Keratinocyte (primary cell): ENCODE data around the gene LY9. TPM values are rescaled to one million over a fixed set of nuclear protein-coding genes. Genes with fewer than 3 reads are reported as not detected.

Experiments used
- DNase-seq: peaks from one replicate; pipeline ENCODE4 v3.0.0-alpha.2; 2011; ENCODE audit warnings: low read depth, missing footprints, low spot score
- FAIRE-seq: peaks from 2 replicates; lab custom pipeline; 2011; peaks lifted over from hg19 to GRCh38; lab: Jason Lieb, UNC
- H2AFZ ChIP-seq: 2 replicates; pipeline ENCODE4 v1.6.0; 2012; ENCODE audit warnings: low read length, control low read depth, inconsistent platforms; ENCODE audit not compliant: control insufficient read depth
- H3K27ac ChIP-seq: 2 replicates; pipeline ENCODE4 v1.5.1; 2011; ENCODE audit warnings: low read length; ENCODE audit not compliant: control insufficient read depth, insufficient read depth
- H3K27me3 ChIP-seq: 3 replicates; pipeline ENCODE4 v1.6.0; 2011; ENCODE audit warnings: low read length; ENCODE audit not compliant: control insufficient read depth, insufficient read depth; ENCODE audit errors: extremely low read depth
- H3K36me3 ChIP-seq, 2 experiments: 2 replicates in 1 of 2; 3 replicates in 1 of 2; pipeline ENCODE4 v1.5.1; 2011; ENCODE audit warnings: low read length in 2 of 2, mild to moderate bottlenecking in 1 of 2; ENCODE audit not compliant: control insufficient read depth in 2 of 2, insufficient read depth in 2 of 2; ENCODE audit errors: extremely low read depth in 1 of 2
- H3K4me1 ChIP-seq: 3 replicates; pipeline ENCODE4 v1.5.1; 2011; ENCODE audit warnings: low read length; ENCODE audit not compliant: control insufficient read depth, insufficient read depth; ENCODE audit errors: extremely low read depth
- H3K4me2 ChIP-seq: 3 replicates; pipeline ENCODE4 v1.6.0; 2011; ENCODE audit warnings: low read depth, low read length; ENCODE audit not compliant: control insufficient read depth, insufficient read depth; ENCODE audit errors: extremely low read depth
- H3K4me3 ChIP-seq, 3 experiments: fragments of 200-600 bp in 1 of 3; sonication (generic) in 1 of 3; 2 replicates in 2 of 3; 3 replicates in 1 of 3; pipeline ENCODE4 v1.5.1; 2011 to 2016; ENCODE audit warnings: low read length in 3 of 3, mild to moderate bottlenecking in 3 of 3, control low read depth in 2 of 3, inconsistent platforms in 1 of 3, low read depth in 1 of 3, mixed read lengths in 1 of 3, mixed run types in 1 of 3, moderate library complexity in 1 of 3; ENCODE audit not compliant: control insufficient read depth in 2 of 3, insufficient read depth in 2 of 3; ENCODE audit errors: extremely low read depth in 1 of 3
- H3K79me2 ChIP-seq: 2 replicates; pipeline ENCODE4 v1.6.0; 2012; ENCODE audit warnings: low read length; ENCODE audit not compliant: control insufficient read depth, insufficient read depth
- H3K9ac ChIP-seq: 3 replicates; pipeline ENCODE4 v1.6.0; 2011; ENCODE audit warnings: low read length; ENCODE audit not compliant: control insufficient read depth, insufficient read depth; ENCODE audit errors: extremely low read depth
- H3K9me1 ChIP-seq: 3 replicates; pipeline ENCODE4 v1.6.0; 2011; ENCODE audit warnings: low read length; ENCODE audit not compliant: control insufficient read depth, insufficient read depth; ENCODE audit errors: extremely low read depth
- H3K9me3 ChIP-seq: 2 replicates; pipeline ENCODE4 v1.5.1; 2012; ENCODE audit warnings: low read depth, low read length; ENCODE audit not compliant: control insufficient read depth
- H4K20me1 ChIP-seq: 3 replicates; pipeline ENCODE4 v1.6.0; 2011; ENCODE audit warnings: low read length; ENCODE audit not compliant: control insufficient read depth, insufficient read depth; ENCODE audit errors: extremely low read depth
- CTCF ChIP-seq, 3 experiments: IDR thresholded peaks in 1 of 3; conservative IDR thresholded peaks in 1 of 3; optimal IDR thresholded peaks in 1 of 3; 2 replicates in 2 of 3; 3 replicates in 1 of 3; pipeline versions ENCODE3 to v1.5.1; 2011; ENCODE audit warnings: low read length in 3 of 3, mild to moderate bottlenecking in 3 of 3, moderate library complexity in 2 of 3, control low read depth in 1 of 3, inconsistent platforms in 1 of 3; ENCODE audit not compliant: insufficient read depth in 2 of 3; ENCODE audit errors: extremely low read depth in 1 of 3
- EZH2 ChIP-seq: IDR thresholded peaks from one replicate; pipeline ENCODE4 v1.6.1; 2012; ENCODE audit warnings: inconsistent platforms, mild to moderate bottlenecking, low read length, moderate library complexity
- dilution Hi-C: fragments of 300-500 bp; cut with MboI; formaldehyde crosslinking; loops from one replicate; pipeline ENCODE4 v1.7.0; 2020; ENCODE audit warnings: low sequenced_read_pairs; ENCODE audit not compliant: extremely low pct_ligation_motif_present
- polyA plus RNA-seq, 5 experiments: library from polyadenylated mRNA; depleted of rRNA in 3 of 5; stranded (reverse) in 3 of 5; stranded (forward) in 1 of 5; unstranded in 1 of 5; fragments of >200 nt; gene quantifications; 1 replicate in 1 of 5; 2 replicates in 3 of 5; 3 replicates in 1 of 5; pipeline versions ENCODE4 v1.2.1 to v1.2.3, GENCODE V29; 2011 to 2012; ENCODE audit warnings: missing spikeins in 2 of 5, low read depth in 1 of 5, low replicate concordance in 1 of 5

LY9 gene
- polyA plus RNA-seq, 1 donor (not counting 4 experiments of a cell fraction or from before 2014, with no cell fraction given), result not detected

GRCh38 chr1:160752406-160752805 is 43.6 kb upstream of the LY9 start:
- no peak overlapping the region for H3K4me2 ChIP-seq
- no peak overlapping the region for H3K9ac ChIP-seq
- H3K79me2 ChIP-seq, result no peaks in the 10 kb centered on the region
- H3K9me3 ChIP-seq, result no peaks in the 10 kb centered on the region
- no peaks in the 10 kb centered on the region for H4K20me1 ChIP-seq
- H3K4me1 ChIP-seq, result peaks cover 18% of the 10 kb centered on the region
- H3K27ac ChIP-seq, result no peak overlapping the region
- no peak for TF ChIP-seq EZH2
- TF ChIP-seq CTCF (optimal IDR thresholded peaks at IDR 0.05 in 1 of 3, IDR thresholded peaks at IDR 0.05 in 1 of 3, conservative IDR thresholded peaks at IDR 0.05 in 1 of 3; ENCODE audit: extremely low read depth in 1 of 3, insufficient read depth in 2 of 3, low read length in 3 of 3), result no peak
- no peak overlapping the region for H3K4me3 ChIP-seq
- no peaks in the 10 kb centered on the region for H3K27me3 ChIP-seq
- DNase-seq, result no peak
- dilution Hi-C loops, result no loop called here
- no peak overlapping the region for H2AFZ ChIP-seq
- H3K9me1 ChIP-seq, result no peaks in the 10 kb centered on the region
- FAIRE-seq, result no peak
- H3K36me3 ChIP-seq, result peaks cover 0 to 10% of the 10 kb centered on the region in 2 experiments

GRCh38 chr1:160752924-160753323 is 43.0 kb upstream of the LY9 start:
- no peak overlapping the region for H3K4me2 ChIP-seq
- H3K27ac ChIP-seq, result no peak overlapping the region
- DNase-seq (no peak), FAIRE-seq (no peak)
- H2AFZ ChIP-seq, result no peak overlapping the region
- no peak overlapping the region for H3K4me3 ChIP-seq
- H3K9ac ChIP-seq, result no peak overlapping the region
- no peaks in the 10 kb centered on the region for H3K9me1 ChIP-seq
- H3K4me1 ChIP-seq, result peaks cover 15% of the 10 kb centered on the region
- no peaks in the 10 kb centered on the region for H3K9me3 ChIP-seq
- no peak for TF ChIP-seq CTCF (optimal IDR thresholded peaks at IDR 0.05 in 1 of 3, IDR thresholded peaks at IDR 0.05 in 1 of 3, conservative IDR thresholded peaks at IDR 0.05 in 1 of 3; ENCODE audit: extremely low read depth in 1 of 3, insufficient read depth in 2 of 3, low read length in 3 of 3)
- H4K20me1 ChIP-seq, result no peaks in the 10 kb centered on the region
- no peaks in the 10 kb centered on the region for H3K27me3 ChIP-seq
- dilution Hi-C loops, result no loop called here
- peaks cover 0 to 10% of the 10 kb centered on the region in 2 experiments for H3K36me3 ChIP-seq
- H3K79me2 ChIP-seq, result no peaks in the 10 kb centered on the region
